GM12873 (cell line): ENCODE data around the gene CACNB2.

Experiments
- CTCF ChIP-seq: IDR thresholded peaks from 2 replicates; pipeline ENCODE4 v1.5.1; 2012; ENCODE audit warnings: low read depth, mild to moderate bottlenecking, moderate library complexity, low read length, control low read depth; ENCODE audit not compliant: insufficient read depth; ENCODE audit errors: missing control alignments

CACNB2 gene

GRCh38 chr10:18224626-18225445, 84.6 kb downstream of the CACNB2 start:
- TF ChIP-seq CTCF, result no peak

- no peak for TF ChIP-seq CTCF
Observed at GRCh38 chr10:18226336-18226735, 86.1 kb downstream of the CACNB2 start.

- no peak for TF ChIP-seq CTCF
Observed at GRCh38 chr10:18229826-18230225, 89.6 kb downstream of the CACNB2 start.

GRCh38 chr10:18230794-18231193, 90.6 kb downstream of the CACNB2 start:
- no peak for TF ChIP-seq CTCF

GRCh38 chr10:18231480-18231879, 91.3 kb downstream of the CACNB2 start:
- TF ChIP-seq CTCF, result no peak

GRCh38 chr10:18233775-18234174, 93.6 kb downstream of the CACNB2 start:
- peak; percentile 34 for TF ChIP-seq CTCF

GRCh38 chr10:18235477-18235876, 95.3 kb downstream of the CACNB2 start:
- no peak for TF ChIP-seq CTCF
